GM19455 (cell line): ENCODE data around the gene MRE11.

Experiments
- ATAC-seq: cut with Tn5 transposase; IDR thresholded peaks from one replicate; pipeline ENCODE4 v1.9.1; 2021; ENCODE audit not compliant: unreplicated experiment

Gene MRE11

GRCh38 chr11:94493281-94494125 is at the start of gene MRE11, which contains the start of gene ANKRD49:
TSS of gene MRE11 (minus strand) at chr11:94493844. CDS start at chr11:94492801, 1,043 bp downstream.
TSS of gene ANKRD49 (plus strand) at chr11:94493984. CDS start at chr11:94496694, 2,710 bp downstream.
- peak; percentile 100 for ATAC-seq

- no peak for ATAC-seq
Observed at GRCh38 chr11:94539420-94539819, 45.8 kb upstream of the MRE11 start.

DNA sequence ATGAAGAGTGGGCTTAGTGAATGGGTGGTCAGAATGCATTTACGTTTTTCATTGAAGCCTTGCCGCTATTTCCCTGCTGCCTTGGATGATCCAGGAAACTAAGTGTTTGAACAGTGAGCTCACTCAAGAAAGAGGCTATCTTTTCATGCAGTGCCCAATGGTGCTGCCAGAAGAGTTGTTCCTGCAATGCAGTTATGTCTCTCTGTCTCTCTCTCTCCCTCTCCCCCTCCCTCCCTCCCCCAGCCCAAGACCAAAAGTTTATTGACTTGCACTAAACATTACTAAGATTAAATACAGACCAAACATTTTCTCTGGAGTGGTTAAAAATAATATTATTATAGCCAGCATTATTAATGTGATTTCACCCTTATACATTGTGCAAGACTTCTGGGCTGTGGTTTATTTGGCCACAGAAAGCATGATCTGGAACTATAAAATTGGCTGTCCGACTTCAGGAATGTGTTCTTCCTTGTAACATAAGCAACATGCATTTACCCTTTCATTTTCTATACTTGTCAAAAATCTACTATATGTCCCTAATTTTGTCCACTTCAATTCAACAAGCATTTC is 43.5 kb upstream of the MRE11 start:
- ATAC-seq = no peak

GRCh38 chr11:94536386-94536785 is 42.7 kb upstream of the MRE11 start:
- no peak for ATAC-seq

- no peak for ATAC-seq
Observed at GRCh38 chr11:94533696-94534630, 40.3 kb upstream of the MRE11 start.

GRCh38 chr11:94533206-94533605 is 39.6 kb upstream of the MRE11 start:
- ATAC-seq = no peak

DNA sequence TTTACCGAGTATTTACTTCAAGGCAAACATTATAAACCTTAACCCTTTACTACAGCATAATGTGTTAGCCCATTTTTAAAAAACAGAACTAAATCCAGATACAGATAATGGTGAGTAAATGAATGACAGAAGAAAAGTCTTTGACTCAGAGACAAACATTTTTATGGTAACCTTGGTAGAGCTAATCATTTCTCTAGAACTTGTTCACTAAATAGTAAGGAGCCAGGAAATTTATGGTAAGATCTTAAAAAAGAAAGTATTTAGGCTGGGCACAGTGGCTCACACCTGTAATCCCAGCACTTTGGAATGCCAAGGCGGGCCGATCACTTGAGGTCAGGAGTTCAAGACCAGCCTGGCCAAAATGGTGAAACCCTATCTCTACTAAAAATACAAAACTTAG is 38.6 kb upstream of the MRE11 start:
- no peak for ATAC-seq

GRCh38 chr11:94528551-94528950 is 34.9 kb upstream of the MRE11 start:
- no peak for ATAC-seq

GRCh38 chr11:94526645-94527438 is 33.2 kb upstream of the MRE11 start:
- no peak for ATAC-seq

DNA sequence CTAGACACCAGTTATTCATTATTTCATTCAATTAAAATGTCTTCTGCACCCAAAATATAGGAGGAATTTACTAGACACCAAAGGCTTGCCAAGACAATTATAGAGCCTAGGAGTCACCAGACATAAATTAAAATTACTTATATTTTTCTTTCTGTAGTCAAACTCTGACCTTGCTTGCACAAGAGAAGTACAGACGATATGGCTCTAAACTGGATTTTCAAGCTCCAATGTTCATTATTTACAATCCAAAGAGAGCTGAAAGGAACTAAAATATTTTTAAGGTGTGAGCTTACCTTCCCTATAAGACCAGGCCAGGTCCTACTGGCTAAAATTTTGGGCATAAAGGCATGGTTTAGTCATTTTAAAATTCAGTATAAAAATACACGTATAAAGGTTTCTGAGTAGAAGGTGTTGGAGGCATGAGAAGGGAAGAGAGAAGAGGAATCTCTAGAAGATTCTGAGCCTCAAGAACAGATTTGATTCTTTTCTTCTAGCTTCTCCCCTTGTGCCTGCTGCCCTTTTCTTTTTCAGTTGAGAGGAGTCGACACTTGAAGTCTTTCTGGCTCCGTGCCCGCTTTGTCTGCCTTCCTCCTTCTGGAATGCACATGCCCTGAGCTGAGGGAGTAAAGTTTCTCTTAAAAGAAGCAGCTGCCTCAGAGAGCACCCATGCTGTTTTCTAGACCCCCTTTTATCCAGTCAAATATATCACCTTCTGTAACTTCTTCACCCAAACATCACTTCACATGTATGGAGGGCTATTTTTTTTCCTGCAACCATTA is 32.1 kb upstream of the MRE11 start:
- no peak for ATAC-seq

DNA sequence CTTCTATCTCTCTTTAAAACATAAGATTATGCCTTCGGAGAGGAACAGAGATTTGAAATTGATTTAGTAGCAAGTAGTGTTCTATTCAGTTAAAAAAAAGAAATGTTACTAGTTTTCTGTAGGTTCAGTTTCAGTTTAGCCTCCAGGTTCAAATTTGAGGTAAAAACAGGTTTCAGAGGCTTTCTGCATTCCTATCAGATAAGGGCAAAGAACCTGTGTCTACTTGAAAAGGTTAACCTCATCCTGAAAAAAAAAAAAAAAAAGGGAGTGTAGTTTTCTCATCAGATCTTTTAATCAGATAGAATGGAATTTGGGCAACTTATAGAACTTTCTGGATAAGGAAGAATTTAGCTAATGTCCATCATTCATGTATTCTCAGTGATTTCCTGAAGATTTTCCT is 30.7 kb upstream of the MRE11 start:
- no peak for ATAC-seq

DNA sequence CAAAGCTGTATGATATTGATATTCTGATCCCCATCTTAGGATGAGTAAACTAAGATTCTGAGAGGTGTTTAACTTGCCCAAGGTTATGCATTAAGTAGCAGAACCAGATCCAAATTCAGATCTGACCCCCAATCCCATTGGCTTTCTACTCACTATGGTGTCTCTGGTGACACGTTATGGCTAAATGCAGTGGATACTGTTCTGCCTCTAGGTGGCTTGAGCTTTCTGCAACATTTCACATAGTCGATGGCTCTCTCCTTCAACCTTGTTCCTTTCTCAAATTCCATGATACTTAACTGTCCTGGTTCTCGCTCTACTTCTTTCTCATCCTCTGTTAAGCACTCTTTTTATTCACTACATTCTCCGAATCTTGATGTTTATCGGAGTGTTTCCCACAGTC is 28.0 kb upstream of the MRE11 start:
- no peak for ATAC-seq

DNA sequence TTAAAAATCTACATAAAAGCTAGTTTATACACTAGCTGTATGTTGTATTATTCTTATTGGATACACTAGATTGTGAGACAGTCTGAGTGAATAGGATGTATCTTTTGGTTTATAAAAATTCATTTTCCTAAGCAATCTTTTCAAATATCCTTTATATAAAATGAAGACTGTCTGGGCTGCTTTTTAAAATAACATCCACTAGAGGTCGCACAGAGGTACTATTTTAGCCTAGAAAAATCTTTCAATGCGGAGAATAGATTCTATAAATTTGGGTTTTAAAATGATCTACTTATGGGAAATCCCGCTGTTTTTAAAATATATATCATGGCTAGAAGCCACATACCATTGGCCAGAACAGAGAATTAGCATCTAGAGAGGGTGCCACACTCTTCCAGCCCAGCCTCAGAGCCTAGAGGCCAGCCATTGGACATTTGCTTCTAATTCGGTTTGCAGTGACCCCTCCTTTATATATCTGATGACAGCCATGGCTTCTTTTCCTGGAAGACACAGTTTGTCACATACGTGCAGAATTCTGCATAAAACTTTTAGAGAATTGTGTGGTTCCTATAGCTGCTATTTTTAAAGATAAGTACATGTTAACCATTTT is 25.9 kb upstream of the MRE11 start:
- no peak for ATAC-seq

DNA sequence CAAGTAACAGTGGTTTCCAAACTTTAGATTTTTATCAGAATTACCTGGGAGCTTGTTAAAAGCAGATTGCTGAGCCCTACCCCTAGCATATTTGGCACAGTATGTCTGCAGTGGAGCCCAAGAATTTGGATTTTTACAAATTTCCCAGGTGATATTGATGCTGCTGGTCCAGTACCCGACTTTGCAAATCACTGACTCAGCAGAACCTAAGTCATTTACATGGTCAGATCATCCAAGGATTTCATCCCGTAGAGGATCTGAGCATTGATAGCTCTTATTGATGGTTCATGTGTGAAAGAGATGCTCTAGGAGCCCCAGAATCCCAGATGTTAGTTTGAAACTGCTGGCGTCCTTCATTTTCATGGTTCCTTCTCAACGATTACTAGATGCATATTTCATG is 24.7 kb upstream of the MRE11 start:
- ATAC-seq = no peak

- ATAC-seq = no peak
Observed at GRCh38 chr11:94516725-94517124, 23.1 kb upstream of the MRE11 start.

DNA sequence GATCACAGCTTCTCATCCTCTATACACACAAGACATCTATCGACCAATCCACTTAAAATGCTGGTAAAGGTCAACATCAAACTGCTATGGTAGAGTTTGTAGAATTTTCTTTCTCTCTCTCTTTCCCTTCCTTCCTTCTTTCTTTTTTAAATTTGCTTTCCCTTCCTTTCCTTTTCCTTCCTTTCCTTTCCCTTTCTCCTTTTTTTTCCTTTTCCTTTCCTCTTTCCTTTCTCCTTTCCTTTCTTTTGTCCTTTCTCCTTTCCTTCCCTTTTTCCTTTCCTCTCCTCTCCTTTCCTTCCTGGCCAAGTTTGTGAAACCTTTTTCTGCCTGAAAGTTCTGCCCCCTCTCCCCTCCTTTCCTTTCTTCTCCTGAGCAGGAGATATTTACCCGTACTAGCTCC is 21.8 kb upstream of the MRE11 start:
- no peak for ATAC-seq

DNA sequence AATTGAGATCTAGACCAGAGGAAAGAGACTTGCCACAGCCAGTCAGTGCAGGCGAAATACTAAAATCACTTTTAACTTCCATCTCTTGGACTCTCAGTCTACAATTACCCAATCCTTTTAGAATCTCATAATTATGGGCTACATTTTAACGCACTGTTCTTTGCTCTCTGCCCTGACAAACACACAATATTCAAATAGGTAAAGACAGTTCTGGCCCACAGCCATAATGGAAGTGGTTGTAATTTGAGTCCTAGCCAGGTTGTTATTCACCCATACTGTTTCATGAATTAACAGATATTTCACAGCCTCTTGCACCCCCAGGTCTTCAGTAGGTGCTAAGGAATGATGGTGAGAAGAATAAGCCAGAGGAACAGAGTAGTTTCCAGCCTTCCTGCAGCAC is 19.4 kb upstream of the MRE11 start:
- ATAC-seq = no peak

DNA sequence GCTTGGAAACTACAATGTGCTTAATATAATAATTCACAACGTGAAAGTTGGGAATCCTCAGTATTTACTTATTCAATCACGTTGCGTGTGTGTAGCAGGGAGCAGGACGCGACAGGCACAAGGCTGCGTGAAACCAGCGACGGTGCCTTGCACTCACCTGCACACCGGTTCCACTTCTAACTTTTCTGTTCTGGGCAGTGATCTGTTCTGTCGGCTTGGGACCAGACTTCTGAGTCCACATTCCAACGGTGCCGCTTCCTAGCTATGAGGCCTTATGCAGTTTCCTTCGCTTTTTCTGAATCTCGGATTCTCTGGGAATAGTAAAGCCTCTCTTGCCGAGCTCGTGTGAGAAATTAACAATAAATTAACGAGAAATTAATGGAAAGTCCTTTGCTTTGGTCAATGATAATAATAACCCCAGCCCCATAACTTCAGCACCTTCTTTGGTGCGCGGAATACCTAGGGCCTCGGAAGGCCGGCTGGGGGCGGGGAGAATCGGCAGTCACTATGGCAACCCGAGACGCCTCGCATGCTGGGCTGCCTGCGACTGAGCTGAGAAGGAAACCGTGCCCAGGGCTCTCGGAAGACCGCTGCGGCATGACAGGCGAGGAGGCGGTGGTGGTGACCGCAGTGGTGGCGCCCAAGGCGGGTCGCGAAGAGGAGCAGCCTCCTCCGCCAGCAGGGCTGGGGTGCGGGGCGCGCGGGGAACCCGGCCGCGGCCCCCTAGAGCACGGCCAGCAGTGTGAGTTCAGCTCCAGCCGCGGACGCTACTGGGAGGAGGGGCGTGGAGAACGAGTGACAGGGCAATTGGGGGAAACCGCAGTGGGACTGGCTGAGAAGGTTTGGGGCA is 18.5 kb upstream of the MRE11 start, which contains the start of gene C11orf97:
Gene C11orf97, plus strand, starts transcription at position 530 of the 850 bp plus-strand sequence. Its CDS starts 68 bp downstream, at position 598.
- ATAC-seq = no peak
